Right cardiac atrium (tissue), 5 donors: ENCODE data around the gene CREBL2. TPM values are rescaled to one million over a fixed set of nuclear protein-coding genes. Genes with fewer than 3 reads are reported as not detected.
"Not testable (repeated sequence)": the region's sequence is repeated elsewhere in the genome, so short reads cannot be mapped to it uniquely, and the experiment has no call there.

Source experiments
- ATAC-seq, 2 donors: fragments of 200-7000 bp; cut with Tn5 transposase; one replicate each; pipeline versions ENCODE4 v1.8.0 to v1.9.1; 2020; ENCODE audit warnings: moderate library complexity in 2 of 2, mild to moderate bottlenecking in 1 of 2
- DNase-seq, 3 donors: peaks; one replicate each; pipeline ENCODE4 v3.0.0-alpha.2; 2020
- H3K27ac ChIP-seq: one replicate; pipeline ENCODE4 v1.5.1; 2013; ENCODE audit warnings: mild to moderate bottlenecking, low read length, control low read depth, moderate library complexity
- H3K27me3 ChIP-seq: one replicate; pipeline ENCODE4 v1.6.1; 2013; ENCODE audit not compliant: control insufficient read depth, insufficient read depth
- H3K4me1 ChIP-seq: one replicate; pipeline ENCODE4 v1.6.1; 2013; ENCODE audit warnings: low read length; ENCODE audit not compliant: control insufficient read depth, insufficient read depth
- H3K4me3 ChIP-seq: one replicate; pipeline ENCODE4 v1.5.1; 2013; ENCODE audit warnings: low read length, control low read depth
- H3K9me3 ChIP-seq: one replicate; pipeline ENCODE4 v1.6.1; 2013; ENCODE audit warnings: low read length; ENCODE audit not compliant: control insufficient read depth
- WGBS: extraction: QIAGEN DNeasy Blood & Tissue Kit; methylation state at CpG from one replicate; pipeline ENCODE4 v1.1.7; 2013; 5-methylcytosine and 5-hydroxymethylcytosine counted together
- intact Hi-C, 4 donors: fragments of 100-400 bp; cut with DNase I; formaldehyde crosslinking; loops; one replicate each; pipeline versions ENCODE4 v1.11.0 to v1.14.0; 2022 to 2023
- polyA plus RNA-seq: library from polyadenylated mRNA; stranded (reverse); fragments of 200-250 nt; gene quantifications from one replicate; pipeline ENCODE4 v1.2.3, GENCODE V29; 2013
- total RNA-seq, 4 donors: library from RNA; stranded (reverse); fragmentation: NEBNext Ultra II Directional; extraction: Animal tissue kit (Norgen Biotek cat#: 25700); gene quantifications; one replicate each; pipeline ENCODE4 v1.2.1, GENCODE V29; 2021
- donor health status: healthy with polysubstance abuse.
- donor health status: DM: no; HTN: yes; CAD: no.
- donor health status: DM: no; HTN: no; CAD: no.
- donor health status: DM: no; HTN: yes; CAD: no; lungs with severe emphysema.
- donor health status: DM: yes; HTN: yes; CAD: no.

CREBL2 gene
- total and polyA plus RNA-seq, 5 donors: 16.7 to 24.9 (median 23.0) TPM

GRCh38 chr12:12614342-12614741 is 2.7 kb downstream of the CREBL2 start:
- ATAC-seq (no peak), DNase-seq (no peak)
- 88% methylated on average over 4 of the region's 4 CpGs for WGBS
- peaks cover 3% of the 10 kb centered on the region for H3K4me1 ChIP-seq
- no peak overlapping the region for H3K4me3 ChIP-seq
- H3K27me3 ChIP-seq: no peaks in the 10 kb centered on the region
- intact Hi-C loops: no loop called here
- no peaks in the 10 kb centered on the region for H3K9me3 ChIP-seq
- no peak overlapping the region for H3K27ac ChIP-seq

DNA sequence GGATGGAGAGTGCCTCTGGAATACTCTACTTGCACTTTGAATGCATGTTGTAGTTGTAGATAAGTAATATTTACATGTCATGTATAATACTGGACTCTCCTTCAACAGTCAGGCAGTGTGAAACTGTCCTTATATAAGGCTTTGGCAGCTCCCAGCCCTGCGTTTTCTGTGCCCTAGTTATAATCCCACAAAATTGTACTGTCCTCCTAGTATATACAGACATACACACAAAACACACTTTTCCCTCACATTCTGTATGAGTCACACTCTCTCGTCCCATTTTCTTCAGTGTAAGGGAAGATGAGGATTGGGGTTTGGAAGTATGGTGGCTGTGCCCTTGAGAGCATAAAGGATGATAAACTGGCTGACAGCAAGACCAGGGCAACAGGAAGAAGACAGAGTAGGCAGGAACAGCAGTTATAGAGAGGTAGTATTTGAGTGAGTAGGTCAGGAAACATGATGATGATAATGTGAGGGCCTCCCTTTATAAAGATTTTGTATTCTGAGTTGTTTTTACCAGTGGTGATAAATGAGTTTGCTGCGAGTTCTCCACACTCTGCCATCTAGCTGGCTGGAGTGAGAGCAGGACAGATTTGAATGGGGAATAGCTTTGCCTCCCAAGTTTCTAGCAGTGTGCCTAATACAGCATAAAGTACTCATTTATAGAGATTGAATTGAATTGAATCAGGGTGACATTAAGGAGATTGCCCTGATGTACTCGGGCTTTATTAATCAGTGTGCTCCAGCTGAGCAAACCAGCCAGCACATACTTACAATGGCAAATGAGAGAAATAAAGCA is 5.0 kb downstream of the CREBL2 start:
- H3K27ac ChIP-seq: no peak overlapping the region
- WGBS: 56% methylated on average over 4 of the region's 4 CpGs
- H3K9me3 ChIP-seq: no peaks in the 10 kb centered on the region

DNA sequence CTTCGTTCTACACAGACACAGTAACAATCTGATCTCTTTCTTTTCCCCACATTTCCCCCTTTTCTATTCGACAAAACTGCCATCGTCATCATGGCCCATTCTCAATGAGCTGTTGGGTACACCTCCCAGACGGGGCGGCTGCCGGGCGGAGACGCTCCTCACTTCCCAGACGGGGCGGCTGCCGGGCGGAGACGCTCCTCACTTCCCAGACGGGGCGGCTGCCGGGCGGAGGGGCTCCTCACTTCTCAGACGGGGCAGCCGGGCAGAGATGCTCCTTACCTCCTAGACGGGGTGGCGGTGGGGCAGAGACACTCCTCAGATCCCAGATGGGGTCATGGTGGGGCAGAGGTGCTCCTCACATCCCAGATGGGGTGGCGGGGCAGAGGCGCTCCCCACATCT is 6.4 kb downstream of the CREBL2 start:
- H3K9me3 ChIP-seq, DNase-seq, H3K4me3 ChIP-seq, H3K27ac ChIP-seq, ATAC-seq, intact Hi-C loops, H3K27me3 ChIP-seq, H3K4me1 ChIP-seq: not testable (repeated sequence)
- 99% methylated on average over 23 of the region's 23 CpGs for WGBS

More for the DNA sequence above, 5.0 kb downstream of the CREBL2 start:
- DNase-seq (no peak), ATAC-seq (no peak)
- no peaks in the 10 kb centered on the region for H3K27me3 ChIP-seq
- H3K4me1 ChIP-seq: peaks cover 3% of the 10 kb centered on the region
- intact Hi-C loops: no loop called here
- no peak overlapping the region for H3K4me3 ChIP-seq

GRCh38 chr12:12620730-12621315 is 9.1 kb downstream of the CREBL2 start:
- ATAC-seq: no peak
- Histone ChIP-seq H3K27me3 (no peaks in the 10 kb centered on the region), H3K27ac (no peak overlapping the region), H3K4me1 (peaks cover 3% of the 10 kb centered on the region), H3K9me3 (no peaks in the 10 kb centered on the region), H3K4me3 (no peak overlapping the region)
- intact Hi-C loops: no loop called here
- 96% methylated on average over 6 of the region's 6 CpGs for WGBS
- no peak for DNase-seq

DNA sequence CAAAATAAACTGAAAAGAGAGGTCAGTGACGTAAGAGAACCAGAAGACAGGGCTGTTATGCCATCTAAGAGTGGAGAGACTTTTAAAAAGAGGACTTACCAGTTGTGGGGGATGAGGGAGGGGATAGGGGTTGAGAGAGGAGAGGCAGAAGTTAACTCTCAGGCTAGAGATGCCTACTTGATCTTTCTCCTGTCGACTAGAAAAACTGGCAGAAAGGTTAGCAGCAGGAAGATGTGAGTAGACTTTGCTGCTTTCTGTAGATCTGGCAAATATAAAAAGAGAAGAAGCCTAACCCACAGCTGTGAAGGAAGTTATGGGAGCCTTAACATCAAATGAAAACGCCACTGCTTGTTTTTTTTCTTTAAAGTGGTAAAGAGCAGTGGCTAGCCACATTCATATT is 10.7 kb downstream of the CREBL2 start:
- Histone ChIP-seq H3K4me1 (no peaks in the 10 kb centered on the region), H3K27me3 (no peaks in the 10 kb centered on the region), H3K4me3 (no peak overlapping the region), H3K27ac (no peak overlapping the region), H3K9me3 (no peaks in the 10 kb centered on the region)
- no peak for ATAC-seq
- WGBS: 61% methylated on average over 3 of the region's 3 CpGs
- no peak for DNase-seq
- intact Hi-C loops: no loop called here

DNA sequence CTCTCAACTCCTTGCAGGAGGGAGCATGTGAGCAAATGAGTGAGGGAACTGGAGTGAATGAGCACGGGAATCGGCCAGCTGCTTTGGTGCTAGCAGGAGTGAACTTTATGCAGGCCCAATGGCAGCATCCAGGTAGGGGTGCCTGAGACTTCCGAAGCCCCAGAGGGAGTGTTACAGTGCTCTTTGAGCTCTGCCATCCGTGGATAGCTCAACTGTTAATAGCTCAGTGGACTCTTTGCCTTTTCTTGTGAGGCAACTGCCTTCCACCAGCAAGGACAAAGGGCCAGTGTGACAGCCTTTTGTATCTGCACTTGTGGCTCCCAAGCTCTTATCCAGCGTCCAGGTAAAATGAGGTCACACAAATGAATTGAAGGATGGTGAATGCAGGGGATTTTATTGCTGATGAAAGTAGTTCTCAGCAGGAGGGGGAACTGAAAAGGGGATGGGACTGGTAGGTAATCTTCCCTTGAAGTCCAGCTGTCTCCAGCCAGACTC is 12.9 kb downstream of the CREBL2 start:
- H3K4me3 ChIP-seq: no peak overlapping the region
- H3K9me3 ChIP-seq: no peaks in the 10 kb centered on the region
- H3K4me1 ChIP-seq: no peaks in the 10 kb centered on the region
- H3K27me3 ChIP-seq: no peaks in the 10 kb centered on the region
- WGBS: 87% methylated on average over 5 of the region's 5 CpGs
- DNase-seq: no peak
- H3K27ac ChIP-seq: no peak overlapping the region
- intact Hi-C loops: no loop called here
- ATAC-seq: no peak

DNA sequence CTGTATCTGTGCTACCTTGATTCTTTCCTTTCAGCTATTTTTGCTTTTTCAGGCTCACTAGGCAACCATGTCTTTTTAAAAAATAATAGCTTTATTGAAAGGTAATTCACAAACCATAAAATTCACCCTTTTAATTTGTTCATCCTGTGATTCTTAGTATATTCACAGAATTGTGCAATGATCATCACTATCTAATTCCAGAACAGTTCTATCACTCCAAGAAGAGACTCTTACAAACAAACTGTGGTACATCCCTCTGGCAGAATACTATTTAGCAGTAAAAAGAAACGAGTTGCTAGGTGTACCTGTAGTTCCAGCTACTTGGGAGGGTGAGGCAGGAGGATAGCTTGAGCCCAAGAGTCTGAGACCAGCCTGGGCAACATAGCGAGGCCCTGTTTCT is 14.8 kb downstream of the CREBL2 start:
- intact Hi-C loops: no loop called here
- H3K9me3 ChIP-seq: no peaks in the 10 kb centered on the region
- H3K27ac ChIP-seq: no peak overlapping the region
- WGBS: 92% methylated on average over 2 of the region's 2 CpGs
- no peaks in the 10 kb centered on the region for H3K4me1 ChIP-seq
- DNase-seq: no peak
- no peaks in the 10 kb centered on the region for H3K27me3 ChIP-seq
- ATAC-seq: no peak
- no peak overlapping the region for H3K4me3 ChIP-seq

DNA sequence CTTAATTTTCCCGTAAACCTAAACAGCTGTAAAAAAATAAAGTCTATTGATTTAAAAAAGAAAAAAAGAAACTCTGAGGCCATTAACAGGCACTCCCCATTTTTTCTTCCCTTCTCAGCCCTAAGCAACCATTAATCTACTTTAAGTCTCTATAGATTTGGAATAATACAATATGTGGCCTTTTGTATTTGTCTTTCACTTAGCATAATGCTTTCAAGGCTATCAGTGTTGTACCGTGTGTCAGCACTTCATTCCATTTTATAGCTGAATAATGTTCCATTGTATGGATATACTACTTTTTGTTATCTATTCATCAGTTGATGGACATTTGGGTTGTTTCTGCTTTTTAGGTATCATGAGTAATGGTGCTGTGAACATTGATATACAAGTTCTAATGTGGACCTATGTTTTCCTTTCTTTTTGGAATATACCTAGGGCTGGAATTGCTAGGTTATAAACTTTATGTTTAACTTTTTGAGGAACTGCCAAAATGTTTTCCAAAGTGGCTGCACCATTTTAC is 15.7 kb downstream of the CREBL2 start:
- Histone ChIP-seq H3K27ac (no peak overlapping the region), H3K4me3 (no peak overlapping the region), H3K4me1 (no peaks in the 10 kb centered on the region), H3K9me3 (no peaks in the 10 kb centered on the region), H3K27me3 (no peaks in the 10 kb centered on the region)
- intact Hi-C loops: no loop called here
- WGBS: 95% methylated on average over 2 of the region's 2 CpGs
- ATAC-seq: no peak
- DNase-seq: no peak

DNA sequence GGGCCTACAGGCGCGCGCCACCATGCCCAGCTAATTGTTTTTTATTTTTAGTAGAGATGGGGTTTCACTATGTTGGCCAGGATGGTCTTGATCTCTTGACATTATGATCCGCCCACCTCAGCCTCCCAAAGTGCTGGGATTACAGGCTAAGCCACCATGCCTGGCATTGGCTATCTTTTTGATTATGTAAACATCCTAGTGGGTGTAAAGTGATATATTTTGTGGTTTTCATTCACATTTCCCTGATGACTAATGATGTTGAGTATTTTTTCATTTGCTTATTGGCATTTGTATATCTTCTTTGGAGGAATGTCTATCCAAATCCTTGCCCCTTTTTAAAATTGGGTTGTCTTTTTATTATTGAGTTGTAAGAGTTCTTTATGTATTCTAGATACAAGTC is 16.3 kb downstream of the CREBL2 start:
- Histone ChIP-seq H3K4me1 (no peaks in the 10 kb centered on the region), H3K27me3 (no peaks in the 10 kb centered on the region), H3K27ac (no peak overlapping the region), H3K4me3 (no peak overlapping the region), H3K9me3 (no peaks in the 10 kb centered on the region)
- WGBS: 99% methylated on average over 4 of the region's 4 CpGs
- ATAC-seq (no peak), DNase-seq (no peak)
- intact Hi-C loops: no loop called here

DNA sequence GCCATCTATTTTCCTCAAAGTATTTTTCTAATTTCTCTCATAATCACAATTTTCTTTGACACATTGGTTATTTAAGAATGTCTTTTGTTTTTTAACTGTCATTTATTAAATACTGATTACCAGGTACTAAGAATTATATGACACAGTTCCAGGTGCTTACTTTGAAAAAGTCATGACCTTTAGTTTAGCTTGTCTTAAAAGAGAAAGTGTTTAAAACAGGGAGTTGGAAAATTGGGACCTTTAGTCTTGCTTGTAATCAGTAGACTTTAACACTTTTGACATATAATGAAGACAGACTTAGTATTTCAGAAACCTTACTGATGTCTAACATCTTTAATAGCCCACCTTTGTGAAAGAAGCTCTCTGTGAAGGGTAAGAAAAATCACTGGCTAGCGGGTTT is 19.2 kb downstream of the CREBL2 start:
- no peak overlapping the region for H3K27ac ChIP-seq
- ATAC-seq (no peak), DNase-seq (no peak)
- no peaks in the 10 kb centered on the region for H3K4me1 ChIP-seq
- intact Hi-C loops: no loop called here
- no peaks in the 10 kb centered on the region for H3K9me3 ChIP-seq
- 97% methylated on average over 1 of the region's 1 CpG for WGBS
- no peak overlapping the region for H3K4me3 ChIP-seq
- H3K27me3 ChIP-seq: no peaks in the 10 kb centered on the region

DNA sequence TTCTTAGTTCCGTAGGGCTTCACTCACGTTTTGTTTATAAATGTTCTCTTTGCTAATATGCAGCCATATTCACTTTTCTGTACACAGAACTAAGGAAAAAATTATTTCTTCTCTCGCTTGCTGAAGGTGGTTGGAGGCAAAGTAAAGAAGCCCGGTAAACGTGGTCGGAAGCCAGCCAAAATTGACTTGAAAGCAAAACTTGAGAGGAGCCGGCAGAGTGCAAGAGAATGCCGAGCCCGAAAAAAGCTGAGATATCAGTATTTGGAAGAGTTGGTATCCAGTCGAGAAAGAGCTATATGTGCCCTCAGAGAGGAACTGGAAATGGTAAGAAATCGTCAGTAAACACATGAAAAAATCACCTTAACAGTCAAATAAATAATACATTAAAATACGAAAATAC is 24.0 kb downstream of the CREBL2 start:
- no peak overlapping the region for H3K27ac ChIP-seq
- DNase-seq (no peak), ATAC-seq (no peak)
- no peaks in the 10 kb centered on the region for H3K4me1 ChIP-seq
- intact Hi-C loops: no loop called here
- WGBS: 95% methylated on average over 12 of the region's 12 CpGs
- H3K9me3 ChIP-seq: no peaks in the 10 kb centered on the region
- no peak overlapping the region for H3K4me3 ChIP-seq
- no peaks in the 10 kb centered on the region for H3K27me3 ChIP-seq
